ENCODE data around the gene ITIH5. TPM values are rescaled to one million over a fixed set of nuclear protein-coding genes. Genes with fewer than 3 reads are reported as not detected.

The ITIH5 gene
- total RNA-seq, 2 experiments from 2014 or later, result not detected

GRCh38 chr10:7515439-7515838 is 151.3 kb downstream of the ITIH5 start:
- H3K4me3 ChIP-seq (ENCODE audit: low read length), result no peak overlapping the region
- H3K4me1 Mint-ChIP-seq (ENCODE audit: low read depth), result peaks cover 41% of the 10 kb centered on the region
- no peaks in the 10 kb centered on the region for H3K27me3 Mint-ChIP-seq
- intact Hi-C loops (cut with DNase I, micrococcal nuclease), result no loop called here
- DNase-seq (no peak), ATAC-seq (ENCODE audit: poor library complexity) (no peak)
- H3K27ac Mint-ChIP-seq, result no peak overlapping the region
- H3K4me1 ChIP-seq (ENCODE audit: insufficient read depth, low read length), result peaks cover 12% of the 10 kb centered on the region
- H3K4me3 Mint-ChIP-seq, result no peak overlapping the region
- no peak overlapping the region for H3K27ac ChIP-seq (ENCODE audit: low read depth in 1 of 2, low read length in 2 of 2)
- no peaks in the 10 kb centered on the region for H3K36me3 ChIP-seq (ENCODE audit: insufficient read depth, low read length)
- H3K9me3 Mint-ChIP-seq, result peaks cover 5% of the 10 kb centered on the region
- TF ChIP-seq CTCF (IDR thresholded peaks at IDR 0.05), result no peak
- ChIA-PET CTCF (no interaction called here), POLR2A (no interaction called here)
- H3K27me3 ChIP-seq (ENCODE audit: control insufficient read depth in 1 of 2, insufficient read depth in 2 of 2, low read length in 2 of 2), result no peaks in the 10 kb centered on the region
- peaks cover 4% of the 10 kb centered on the region for H3K36me3 Mint-ChIP-seq (ENCODE audit: low read depth)
- H3K9me3 ChIP-seq (ENCODE audit: control insufficient read depth in 1 of 2, insufficient read depth in 1 of 2, low read length in 2 of 2), result peaks cover 0 to 3% of the 10 kb centered on the region in 2 experiments

GRCh38 chr10:7513936-7514335 is 152.8 kb downstream of the ITIH5 start:
- Mint-ChIP-seq H3K4me1 (ENCODE audit: low read depth) (peaks cover 51% of the 10 kb centered on the region), H3K4me3 (no peak overlapping the region), H3K27ac (peak overlapping the region; percentile 25), H3K9me3 (peaks cover 9% of the 10 kb centered on the region), H3K27me3 (no peaks in the 10 kb centered on the region), H3K36me3 (ENCODE audit: low read depth) (peaks cover 11% of the 10 kb centered on the region)
- no peak for TF ChIP-seq CTCF (IDR thresholded peaks at IDR 0.05)
- Histone ChIP-seq H3K27me3 (ENCODE audit: control insufficient read depth in 1 of 2, insufficient read depth in 2 of 2, low read length in 2 of 2) (no peaks in the 10 kb centered on the region), H3K4me1 (ENCODE audit: insufficient read depth, low read length) (peaks cover 13% of the 10 kb centered on the region), H3K36me3 (ENCODE audit: insufficient read depth, low read length) (no peaks in the 10 kb centered on the region), H3K27ac (ENCODE audit: low read depth in 1 of 2, low read length in 2 of 2) (no peak overlapping the region), H3K9me3 (ENCODE audit: control insufficient read depth in 1 of 2, insufficient read depth in 1 of 2, low read length in 2 of 2) (peaks cover 2 to 12% of the 10 kb centered on the region in 2 experiments), H3K4me3 (ENCODE audit: low read length) (no peak overlapping the region)
- CTCF ChIA-PET, result no interaction called here
- intact Hi-C loops (cut with DNase I, micrococcal nuclease), result no loop called here
- ATAC-seq (ENCODE audit: poor library complexity) (no peak), DNase-seq (no peak)
- POLR2A ChIA-PET, result no interaction called here

GRCh38 chr10:7513455-7513854 is 153.3 kb downstream of the ITIH5 start:
- Mint-ChIP-seq H3K4me1 (ENCODE audit: low read depth) (peaks cover 54% of the 10 kb centered on the region), H3K36me3 (ENCODE audit: low read depth) (peaks cover 16% of the 10 kb centered on the region), H3K4me3 (no peak overlapping the region), H3K27me3 (no peaks in the 10 kb centered on the region), H3K27ac (peak overlapping the region; percentile 25), H3K9me3 (peaks cover 14% of the 10 kb centered on the region)
- no peak for TF ChIP-seq CTCF (IDR thresholded peaks at IDR 0.05)
- intact Hi-C loops (cut with DNase I, micrococcal nuclease), result no loop called here
- no peak for DNase-seq
- H3K4me1 ChIP-seq (ENCODE audit: insufficient read depth, low read length), result peaks cover 18% of the 10 kb centered on the region
- ChIA-PET CTCF (no interaction called here), POLR2A (interaction anchor here (0.6 to 1.1 kb wide), 2 partner anchors 24 to 104 kb away, joined by 3 to 6 read pairs; no protein-coding TSS in a partner anchor)
- no peaks in the 10 kb centered on the region for H3K27me3 ChIP-seq (ENCODE audit: control insufficient read depth in 1 of 2, insufficient read depth in 2 of 2, low read length in 2 of 2)
- ATAC-seq (ENCODE audit: poor library complexity), result no peak
- H3K4me3 ChIP-seq (ENCODE audit: low read length), result no peak overlapping the region
- H3K27ac ChIP-seq (ENCODE audit: low read depth in 1 of 2, low read length in 2 of 2), result no peak overlapping the region
- peaks cover 5 to 12% of the 10 kb centered on the region in 2 experiments for H3K9me3 ChIP-seq (ENCODE audit: control insufficient read depth in 1 of 2, insufficient read depth in 1 of 2, low read length in 2 of 2)
- H3K36me3 ChIP-seq (ENCODE audit: insufficient read depth, low read length), result no peaks in the 10 kb centered on the region

Data from CD4-positive, alpha-beta T cell (primary cell).